ENCODE data around the gene SERGEF. TPM values are rescaled to one million over a fixed set of nuclear protein-coding genes. Genes with fewer than 3 reads are reported as not detected.

The SERGEF gene
- total RNA-seq, 3 donors from 2014 or later = 17.6 to 22.5 (median 18.6) TPM

DNA sequence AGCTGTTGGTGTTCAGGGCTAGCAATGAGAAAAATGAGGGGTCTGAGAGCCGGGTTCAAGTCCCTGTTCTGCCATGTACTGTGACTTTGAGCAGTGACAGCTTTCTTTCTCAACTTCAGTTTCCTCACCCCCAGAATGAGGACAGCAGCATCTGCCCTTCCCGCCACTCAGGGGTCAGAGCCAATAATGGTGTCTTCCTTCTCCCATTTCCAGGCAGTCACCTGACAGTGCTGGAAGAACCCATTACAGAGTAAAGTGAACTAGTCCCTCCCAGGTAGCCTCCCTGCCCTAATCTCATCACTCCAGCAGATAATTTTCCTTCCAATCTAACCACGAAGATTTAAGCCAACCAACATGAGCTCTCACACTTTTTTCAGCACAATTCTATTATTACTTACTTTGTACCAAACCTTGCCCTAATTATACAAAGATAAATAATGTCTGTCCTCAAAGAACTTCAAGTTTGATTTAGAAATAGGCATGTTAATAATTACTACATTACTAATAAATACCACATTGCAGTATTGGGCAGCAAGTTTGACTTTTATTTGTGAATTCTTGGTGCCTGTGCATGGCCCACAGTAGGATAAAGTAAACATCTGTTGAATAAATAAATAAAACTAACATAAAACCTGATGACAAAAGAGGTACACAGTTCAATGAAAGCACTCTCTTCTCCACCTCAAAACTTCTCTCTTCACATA lies 61.0 kb downstream of the SERGEF start:
- DNase-seq (no peak), ATAC-seq (no peak)
- H3K4me1 Mint-ChIP-seq (ENCODE audit: low read depth) = no peaks in the 10 kb centered on the region
- peaks cover 82% of the 10 kb centered on the region for H3K36me3 Mint-ChIP-seq (ENCODE audit: insufficient read depth)
- H3K27me3 Mint-ChIP-seq (ENCODE audit: low read depth) = no peaks in the 10 kb centered on the region
- H3K4me3 Mint-ChIP-seq = no peak overlapping the region
- no peaks in the 10 kb centered on the region for H3K9me3 Mint-ChIP-seq

DNA sequence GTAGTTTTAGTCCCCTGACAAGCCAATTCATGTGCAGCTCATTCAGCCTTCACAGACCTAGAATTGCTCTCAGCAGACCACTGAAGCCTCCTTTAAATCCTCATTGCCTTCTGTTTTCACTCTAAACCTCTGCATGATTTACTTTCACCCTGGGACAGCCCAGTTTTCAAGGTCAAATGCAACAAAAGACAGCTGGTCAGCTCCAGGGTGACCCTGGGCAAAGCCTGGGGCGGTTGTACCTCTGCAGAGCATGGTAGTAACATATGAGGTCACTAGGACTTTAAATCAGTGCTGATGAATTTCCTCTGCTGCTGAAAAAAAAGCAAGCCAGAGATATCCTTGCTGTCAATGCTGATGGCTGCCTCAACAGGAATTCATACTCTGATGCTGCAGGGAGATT lies 62.2 kb downstream of the SERGEF start:
- DNase-seq (no peak), ATAC-seq (no peak)
- Mint-ChIP-seq H3K4me3 (no peak overlapping the region), H3K4me1 (ENCODE audit: low read depth) (no peaks in the 10 kb centered on the region), H3K27me3 (ENCODE audit: low read depth) (no peaks in the 10 kb centered on the region), H3K9me3 (no peaks in the 10 kb centered on the region), H3K36me3 (ENCODE audit: insufficient read depth) (peaks cover 83% of the 10 kb centered on the region)

DNA sequence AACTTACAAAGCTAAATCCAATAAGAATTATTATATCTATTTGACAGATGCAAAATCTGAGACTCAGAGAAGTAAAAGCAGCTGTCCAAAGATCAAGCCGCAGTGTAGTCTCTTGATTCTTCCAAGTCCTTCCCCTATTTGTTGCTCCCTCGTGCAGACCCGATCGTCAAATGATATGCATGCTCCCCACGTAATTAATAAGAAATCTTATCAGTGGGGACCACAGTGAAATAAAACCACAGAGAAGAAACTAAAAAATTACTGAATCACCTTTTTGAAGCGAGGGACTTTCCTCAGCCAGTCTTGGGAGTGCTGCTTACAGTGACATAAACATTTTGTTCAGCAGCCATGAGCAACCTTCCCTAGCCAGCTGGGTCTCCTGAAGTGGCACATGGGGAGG lies 64.6 kb downstream of the SERGEF start:
- H3K4me3 Mint-ChIP-seq = no peak overlapping the region
- peaks cover 7% of the 10 kb centered on the region for H3K9me3 Mint-ChIP-seq
- H3K27me3 Mint-ChIP-seq (ENCODE audit: low read depth) = no peaks in the 10 kb centered on the region
- DNase-seq = no peak
- no peaks in the 10 kb centered on the region for H3K4me1 Mint-ChIP-seq (ENCODE audit: low read depth)
- no peak for ATAC-seq
- peaks cover 82% of the 10 kb centered on the region for H3K36me3 Mint-ChIP-seq (ENCODE audit: insufficient read depth)

DNA sequence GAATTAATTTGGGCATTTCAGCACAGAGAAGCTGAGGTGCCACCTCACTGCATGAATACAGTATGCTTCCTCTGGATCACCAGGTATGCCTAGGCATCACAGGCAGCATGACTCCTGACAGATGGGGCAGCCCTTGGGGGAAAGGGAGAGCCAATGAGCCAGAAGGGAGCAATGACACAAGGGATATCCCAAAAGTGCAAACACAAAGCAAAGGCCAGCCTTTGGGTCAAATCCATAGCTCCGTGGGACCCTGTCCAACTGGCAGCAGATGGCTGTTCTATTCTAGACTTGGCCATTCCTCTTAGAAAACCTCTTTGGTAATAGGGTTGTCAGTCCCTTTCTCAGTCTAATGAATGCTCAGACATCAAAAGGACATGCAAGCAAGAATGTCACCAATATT lies 73.3 kb downstream of the SERGEF start:
- no peaks in the 10 kb centered on the region for H3K27me3 Mint-ChIP-seq (ENCODE audit: low read depth)
- H3K36me3 Mint-ChIP-seq (ENCODE audit: insufficient read depth) = peaks cover 42% of the 10 kb centered on the region
- DNase-seq (no peak), ATAC-seq (no peak)
- no peaks in the 10 kb centered on the region for H3K4me1 Mint-ChIP-seq (ENCODE audit: low read depth)
- peaks cover 6% of the 10 kb centered on the region for H3K9me3 Mint-ChIP-seq
- H3K4me3 Mint-ChIP-seq = no peak overlapping the region

DNA sequence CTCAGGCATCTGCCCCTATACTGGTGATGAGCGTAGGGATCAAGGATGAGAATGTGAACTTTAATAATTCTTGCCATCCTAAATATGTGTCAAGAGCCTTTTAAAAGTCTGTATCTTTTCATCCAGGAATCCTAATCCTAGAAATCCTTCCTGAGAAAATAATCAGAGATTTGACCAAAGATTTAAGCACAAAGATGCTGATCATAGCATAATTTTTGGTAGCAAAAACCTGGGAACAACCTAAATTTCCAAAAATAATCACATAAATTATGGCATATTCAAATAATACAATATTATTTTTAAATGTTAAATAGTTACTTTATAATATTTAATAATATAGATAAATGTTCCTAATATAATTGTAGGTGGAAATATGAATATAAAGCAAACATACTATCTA lies 76.1 kb downstream of the SERGEF start:
- Mint-ChIP-seq H3K9me3 (peaks cover 4% of the 10 kb centered on the region), H3K27me3 (ENCODE audit: low read depth) (no peaks in the 10 kb centered on the region), H3K4me1 (ENCODE audit: low read depth) (no peaks in the 10 kb centered on the region), H3K36me3 (ENCODE audit: insufficient read depth) (peaks cover 46% of the 10 kb centered on the region), H3K4me3 (no peak overlapping the region)
- DNase-seq = no peak
- ATAC-seq = no peak

DNA sequence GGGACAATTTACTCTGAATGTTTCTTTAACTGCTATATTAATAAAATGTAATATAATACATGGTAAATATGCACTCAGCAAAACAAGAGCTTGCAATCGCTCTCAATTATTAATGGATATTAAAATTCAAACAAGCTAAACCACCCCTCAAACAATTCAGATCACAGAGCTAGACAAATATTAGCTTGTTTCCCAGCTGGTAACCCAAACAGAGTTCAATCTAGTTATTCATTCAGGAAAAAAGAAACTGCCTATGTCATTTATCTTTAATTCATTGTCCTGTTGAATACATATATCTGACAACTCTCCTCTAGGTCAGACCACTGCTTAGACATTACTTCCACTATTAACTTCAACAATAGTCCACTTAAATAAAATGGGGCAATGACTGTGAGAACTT lies 78.7 kb downstream of the SERGEF start:
- Mint-ChIP-seq H3K27me3 (ENCODE audit: low read depth) (no peaks in the 10 kb centered on the region), H3K4me3 (no peak overlapping the region), H3K9me3 (peaks cover 4% of the 10 kb centered on the region), H3K36me3 (ENCODE audit: insufficient read depth) (peaks cover 40% of the 10 kb centered on the region), H3K4me1 (ENCODE audit: low read depth) (no peaks in the 10 kb centered on the region)
- DNase-seq (no peak), ATAC-seq (no peak)

DNA sequence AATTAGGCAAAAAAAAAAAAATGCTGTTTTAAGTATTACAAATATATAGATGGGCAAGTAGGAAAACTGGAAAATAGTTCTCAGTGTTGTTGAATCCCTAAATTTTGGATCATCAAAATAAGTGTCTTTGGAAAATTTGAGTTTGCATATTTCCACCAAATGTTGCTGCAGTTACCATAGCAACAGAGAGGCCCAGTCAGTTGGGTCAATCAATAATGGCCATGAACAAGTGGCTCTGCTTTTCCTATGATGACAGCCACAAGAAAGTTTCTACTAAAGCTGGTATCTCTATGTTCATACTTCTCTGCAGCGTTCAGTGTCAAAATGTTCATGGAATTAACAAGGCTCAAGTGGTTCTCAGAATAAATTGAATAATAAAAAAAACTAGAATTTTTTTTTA lies 79.1 kb downstream of the SERGEF start:
- H3K9me3 Mint-ChIP-seq = peaks cover 4% of the 10 kb centered on the region
- no peaks in the 10 kb centered on the region for H3K27me3 Mint-ChIP-seq (ENCODE audit: low read depth)
- no peak overlapping the region for H3K4me3 Mint-ChIP-seq
- DNase-seq = no peak
- H3K36me3 Mint-ChIP-seq (ENCODE audit: insufficient read depth) = peaks cover 41% of the 10 kb centered on the region
- H3K4me1 Mint-ChIP-seq (ENCODE audit: low read depth) = no peaks in the 10 kb centered on the region
- no peak for ATAC-seq

DNA sequence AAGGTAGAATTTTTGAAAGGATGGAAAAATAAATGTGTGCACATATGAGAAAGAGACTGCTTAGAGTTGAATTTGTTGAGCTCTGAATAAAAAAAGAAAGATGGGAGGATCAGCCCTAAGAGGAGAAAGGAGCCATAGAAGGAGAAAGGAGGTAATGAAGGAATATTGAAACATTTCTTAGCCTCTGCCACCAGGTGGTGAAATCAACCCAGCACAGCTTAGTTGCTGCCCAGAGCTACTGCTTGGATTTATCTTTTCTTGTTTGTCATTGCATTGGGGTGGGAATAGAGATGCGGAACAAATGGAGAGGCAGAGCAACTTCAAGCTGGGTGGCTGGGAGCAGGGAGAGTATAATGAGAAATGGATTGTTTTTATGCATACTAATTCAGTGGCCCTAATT lies 80.4 kb downstream of the SERGEF start:
- Mint-ChIP-seq H3K36me3 (ENCODE audit: insufficient read depth) (peaks cover 45% of the 10 kb centered on the region), H3K4me1 (ENCODE audit: low read depth) (no peaks in the 10 kb centered on the region), H3K4me3 (no peak overlapping the region), H3K27me3 (ENCODE audit: low read depth) (no peaks in the 10 kb centered on the region), H3K9me3 (peaks cover 4% of the 10 kb centered on the region)
- DNase-seq (no peak), ATAC-seq (no peak)

GRCh38 chr11:17931595-17931994 lies 81.3 kb downstream of the SERGEF start:
- DNase-seq (no peak), ATAC-seq (no peak)
- Mint-ChIP-seq H3K4me3 (no peak overlapping the region), H3K36me3 (ENCODE audit: insufficient read depth) (peaks cover 50% of the 10 kb centered on the region), H3K27me3 (ENCODE audit: low read depth) (no peaks in the 10 kb centered on the region), H3K9me3 (peaks cover 4% of the 10 kb centered on the region), H3K4me1 (ENCODE audit: low read depth) (no peaks in the 10 kb centered on the region)

- Mint-ChIP-seq H3K4me3 (no peak overlapping the region), H3K4me1 (ENCODE audit: low read depth) (no peaks in the 10 kb centered on the region), H3K27me3 (ENCODE audit: low read depth) (no peaks in the 10 kb centered on the region), H3K36me3 (ENCODE audit: insufficient read depth) (peaks cover 47% of the 10 kb centered on the region), H3K9me3 (peaks cover 4% of the 10 kb centered on the region)
- ATAC-seq = no peak
- DNase-seq = no peak
These were observed 82.2 kb downstream of the SERGEF start for GRCh38 chr11:17930544-17931125.

- H3K36me3 Mint-ChIP-seq (ENCODE audit: insufficient read depth) = peaks cover 43% of the 10 kb centered on the region
- ATAC-seq (no peak), DNase-seq (no peak)
- no peak overlapping the region for H3K4me3 Mint-ChIP-seq
- no peaks in the 10 kb centered on the region for H3K4me1 Mint-ChIP-seq (ENCODE audit: low read depth)
- peaks cover 4% of the 10 kb centered on the region for H3K9me3 Mint-ChIP-seq
- H3K27me3 Mint-ChIP-seq (ENCODE audit: low read depth) = no peaks in the 10 kb centered on the region
These were observed 83.7 kb downstream of the SERGEF start for GRCh38 chr11:17929171-17929570.

DNA sequence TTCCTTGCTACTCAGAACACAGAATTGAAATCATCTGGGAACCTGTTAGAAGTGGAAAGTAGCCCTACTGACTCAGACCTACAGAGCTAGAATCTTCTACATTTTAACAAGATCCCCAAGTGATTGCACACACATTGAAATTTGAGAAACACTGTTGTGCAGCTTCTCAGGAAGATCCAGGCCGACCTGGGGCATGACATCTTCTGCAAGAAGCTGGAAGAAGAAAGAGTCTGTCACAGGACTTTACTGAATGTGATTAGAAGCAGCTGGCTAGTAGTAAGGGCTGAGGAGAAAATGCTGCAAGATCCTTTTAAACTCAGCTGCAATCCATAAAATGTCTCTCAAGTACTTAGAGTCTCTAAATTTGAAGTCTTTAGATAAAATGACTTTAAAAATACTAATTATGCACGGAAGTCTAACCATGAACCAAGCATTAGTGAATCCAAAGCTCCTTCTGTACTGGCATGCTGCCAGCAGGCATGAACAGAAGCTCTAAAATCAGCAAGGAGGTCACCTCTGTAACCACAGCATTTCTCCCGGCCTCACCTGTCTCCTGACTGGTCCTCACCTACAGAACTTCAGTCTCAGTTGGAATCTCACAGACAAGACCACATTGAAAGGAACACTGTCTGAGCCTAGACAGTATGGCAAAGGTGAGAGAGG lies 85.0 kb downstream of the SERGEF start:
- ATAC-seq (no peak), DNase-seq (no peak)
- Mint-ChIP-seq H3K27me3 (ENCODE audit: low read depth) (no peaks in the 10 kb centered on the region), H3K9me3 (peaks cover 4% of the 10 kb centered on the region), H3K4me1 (ENCODE audit: low read depth) (no peaks in the 10 kb centered on the region), H3K4me3 (no peak overlapping the region), H3K36me3 (ENCODE audit: insufficient read depth) (peaks cover 50% of the 10 kb centered on the region)

GRCh38 chr11:17927041-17927440 lies 85.8 kb downstream of the SERGEF start:
- H3K4me1 Mint-ChIP-seq (ENCODE audit: low read depth) = no peaks in the 10 kb centered on the region
- peaks cover 46% of the 10 kb centered on the region for H3K36me3 Mint-ChIP-seq (ENCODE audit: insufficient read depth)
- no peak for ATAC-seq

DNA sequence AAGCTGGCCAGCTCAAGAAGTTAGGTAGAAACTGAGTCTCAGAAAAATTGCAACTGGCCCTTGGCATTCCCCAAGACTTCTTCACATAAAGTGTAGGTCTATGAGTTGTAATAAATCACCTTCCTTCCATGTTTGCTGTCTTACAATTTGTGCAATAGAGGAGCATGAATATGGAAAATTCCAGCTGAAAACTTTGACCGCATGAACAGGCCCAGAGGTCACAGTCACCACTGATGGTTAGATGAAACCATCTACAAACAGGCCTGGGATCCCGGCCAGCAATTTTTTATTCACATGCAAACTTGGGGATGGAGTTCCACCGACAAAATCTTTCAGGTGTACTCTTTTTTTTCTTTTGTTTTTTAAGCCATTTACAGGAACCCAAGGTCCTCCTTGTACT lies 88.1 kb downstream of the SERGEF start:
- Mint-ChIP-seq H3K4me1 (ENCODE audit: low read depth) (peaks cover 2% of the 10 kb centered on the region), H3K4me3 (no peak overlapping the region), H3K27me3 (ENCODE audit: low read depth) (no peaks in the 10 kb centered on the region), H3K9me3 (no peaks in the 10 kb centered on the region), H3K36me3 (ENCODE audit: insufficient read depth) (peaks cover 50% of the 10 kb centered on the region)
- ATAC-seq = no peak
- no peak for DNase-seq

More at GRCh38 chr11:17927041-17927440, 85.8 kb downstream of the SERGEF start:
- no peak for DNase-seq
- H3K4me3 Mint-ChIP-seq = no peak overlapping the region
- no peaks in the 10 kb centered on the region for H3K27me3 Mint-ChIP-seq (ENCODE audit: low read depth)
- H3K9me3 Mint-ChIP-seq = no peaks in the 10 kb centered on the region

GRCh38 chr11:17923217-17923616 lies 89.6 kb downstream of the SERGEF start:
- no peaks in the 10 kb centered on the region for H3K9me3 Mint-ChIP-seq

More at GRCh38 chr11:17923217-17923616, 89.6 kb downstream of the SERGEF start:
- no peak for DNase-seq
- no peak for ATAC-seq
- no peak overlapping the region for H3K4me3 Mint-ChIP-seq
- peaks cover 2% of the 10 kb centered on the region for H3K4me1 Mint-ChIP-seq (ENCODE audit: low read depth)
- H3K27me3 Mint-ChIP-seq (ENCODE audit: low read depth) = no peaks in the 10 kb centered on the region
- H3K36me3 Mint-ChIP-seq (ENCODE audit: insufficient read depth) = peaks cover 54% of the 10 kb centered on the region

Measured in activated T-cell treated with anti-CD3 and anti-CD28 coated beads, Interleukin-2, amount 50 U/mL, for 4 hours (primary cell).